HepG2 (cell line): ENCODE measurements around the gene TPP2. TPM values are rescaled to one million over a fixed set of nuclear protein-coding genes. Genes with fewer than 3 reads are reported as not detected.

Experiments
- KDM5B ChIP-seq: sonication (generic); formaldehyde crosslinking; IDR thresholded peaks from 2 replicates; pipeline ENCODE4 v1.4.0; 2020; ENCODE audit warnings: missing genetic modification reagents, mild to moderate bottlenecking, borderline replicate concordance
- MYC ChIP-seq: sonication (generic); formaldehyde crosslinking; IDR thresholded peaks from 2 replicates; pipeline ENCODE4 v1.9.0; 2021; ENCODE audit warnings: missing genetic modification reagents, borderline replicate concordance
- NR2C2 ChIP-seq: sonication (generic); formaldehyde crosslinking; IDR thresholded peaks from 2 replicates; pipeline ENCODE4 v1.4.0; 2020; ENCODE audit warnings: missing genetic modification reagents, mild to moderate bottlenecking, moderate library complexity, borderline replicate concordance
- SP2 ChIP-seq: sonication (generic); formaldehyde crosslinking; IDR thresholded peaks from 2 replicates; pipeline ENCODE4 v1.5.1; 2020; ENCODE audit warnings: mild to moderate bottlenecking, missing genetic modification reagents
- TBL1XR1 ChIP-seq: fragments of 150-350 bp; IDR thresholded peaks from 2 replicates; pipeline ENCODE4 v1.6.1; 2014; ENCODE audit warnings: borderline replicate concordance, low read length; ENCODE audit not compliant: partially characterized antibody
- ZNF501 ChIP-seq: sonication (generic); formaldehyde crosslinking; IDR thresholded peaks from 2 replicates; pipeline ENCODE4 v1.5.1; 2020; ENCODE audit warnings: mild to moderate bottlenecking, moderate library complexity, missing genetic modification reagents
- ZNF781 ChIP-seq: sonication (generic); formaldehyde crosslinking; IDR thresholded peaks from 2 replicates; pipeline ENCODE4 v1.5.1; 2020; ENCODE audit warnings: borderline replicate concordance, mild to moderate bottlenecking, missing genetic modification reagents; ENCODE audit errors: not compliant biosample characterization
- polyA plus RNA-seq, 8 experiments: library from polyadenylated mRNA; depleted of rRNA in 3 of 8; stranded (reverse) in 7 of 8; unstranded in 1 of 8; fragments of >200 nt; fragmentation: Illumina TruSeq in 4 of 8; extraction: Trizol in 4 of 8; gene quantifications; 2 replicates each; pipeline versions ENCODE4 v1.2.1 to v1.2.3, GENCODE V29; 2011 to 2016; ENCODE audit warnings: low read depth in 4 of 8, missing spikeins in 1 of 8, mixed read lengths in 1 of 8; ENCODE audit not compliant: insufficient read depth in 1 of 8
- total RNA-seq, 5 experiments: library from RNA; depleted of rRNA; stranded (reverse); fragments of >200 nt; fragmentation: Illumina TruSeq; extraction: Trizol; gene quantifications; 2 replicates each; pipeline ENCODE4 v1.2.3, GENCODE V29; 2016; ENCODE audit warnings: low read depth in 1 of 5
- TF ChIP-seq, protein P1 (sequence below): sonication (generic); formaldehyde crosslinking; IDR thresholded peaks from 2 replicates; pipeline ENCODE4 v1.4.0; 2020; ENCODE audit warnings: missing genetic modification reagents
- TF ChIP-seq, protein P2 (sequence below): sonication (generic); formaldehyde crosslinking; IDR thresholded peaks from 2 replicates; pipeline ENCODE4 v1.5.0; 2020; ENCODE audit warnings: missing genetic modification reagents
- TF ChIP-seq, protein P3 (sequence below): sonication (generic); formaldehyde crosslinking; IDR thresholded peaks from 2 replicates; pipeline ENCODE4 v1.4.0; 2020; ENCODE audit warnings: mild to moderate bottlenecking, missing genetic modification reagents
- TF ChIP-seq, protein P4 (sequence below): sonication (generic); formaldehyde crosslinking; IDR thresholded peaks from 2 replicates; pipeline ENCODE4 v1.4.0; 2020; ENCODE audit warnings: missing genetic modification reagents, mild to moderate bottlenecking, borderline replicate concordance
- TF ChIP-seq, protein P5 (sequence below): sonication (generic); formaldehyde crosslinking; IDR thresholded peaks from 2 replicates; pipeline ENCODE4 v1.4.0; 2020; ENCODE audit warnings: missing genetic modification reagents

TPP2 gene
- total and polyA plus RNA-seq, 2 of the 13 experiments (the other 11 are each of a cell fraction or from before 2014, with no cell fraction given) = 16.4 to 52.1 TPM

DNA sequence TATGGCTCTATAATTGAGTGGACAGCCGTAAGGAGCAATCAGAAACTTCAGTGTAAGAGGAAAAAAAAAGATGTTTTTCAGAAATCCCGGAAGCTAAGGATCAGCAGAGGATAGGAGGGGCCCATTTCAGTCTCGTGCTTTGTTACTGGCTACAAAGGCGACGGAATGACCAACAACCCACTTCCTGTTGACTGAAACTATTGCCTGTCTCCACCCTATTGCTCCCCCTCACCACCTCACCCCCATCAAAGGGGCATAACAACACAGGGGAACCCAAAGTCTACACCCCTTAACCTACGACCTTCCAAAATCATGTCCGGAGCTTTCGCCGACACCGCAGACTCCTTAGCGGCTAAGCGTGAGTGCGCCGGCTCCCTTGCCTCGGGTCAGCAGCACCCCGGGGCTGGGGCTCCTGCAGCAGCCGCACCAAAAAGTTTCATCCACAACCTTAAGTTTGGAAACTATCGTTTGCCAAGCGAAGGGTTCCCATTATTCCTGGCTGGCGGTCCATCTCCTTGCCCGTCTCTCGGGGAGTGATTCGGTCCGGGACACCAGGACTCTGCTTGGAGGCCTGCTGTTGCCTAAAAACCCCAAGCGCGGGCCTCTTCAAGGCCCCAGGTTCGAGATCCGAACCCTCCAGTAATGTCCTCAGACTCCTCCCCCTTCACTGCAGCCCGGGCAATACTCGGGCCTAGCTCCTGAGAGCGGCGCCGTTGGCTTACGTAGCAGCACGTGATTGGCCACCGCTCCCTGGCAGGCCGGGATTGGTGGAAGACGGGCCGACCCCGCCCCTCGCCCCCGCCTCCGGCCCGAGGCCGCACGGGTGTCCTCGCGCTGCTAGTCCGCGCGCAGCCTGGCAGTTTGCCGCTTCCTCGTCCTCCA, at the start of gene TPP2 (continued):
- TF ChIP-seq, protein P1, sequence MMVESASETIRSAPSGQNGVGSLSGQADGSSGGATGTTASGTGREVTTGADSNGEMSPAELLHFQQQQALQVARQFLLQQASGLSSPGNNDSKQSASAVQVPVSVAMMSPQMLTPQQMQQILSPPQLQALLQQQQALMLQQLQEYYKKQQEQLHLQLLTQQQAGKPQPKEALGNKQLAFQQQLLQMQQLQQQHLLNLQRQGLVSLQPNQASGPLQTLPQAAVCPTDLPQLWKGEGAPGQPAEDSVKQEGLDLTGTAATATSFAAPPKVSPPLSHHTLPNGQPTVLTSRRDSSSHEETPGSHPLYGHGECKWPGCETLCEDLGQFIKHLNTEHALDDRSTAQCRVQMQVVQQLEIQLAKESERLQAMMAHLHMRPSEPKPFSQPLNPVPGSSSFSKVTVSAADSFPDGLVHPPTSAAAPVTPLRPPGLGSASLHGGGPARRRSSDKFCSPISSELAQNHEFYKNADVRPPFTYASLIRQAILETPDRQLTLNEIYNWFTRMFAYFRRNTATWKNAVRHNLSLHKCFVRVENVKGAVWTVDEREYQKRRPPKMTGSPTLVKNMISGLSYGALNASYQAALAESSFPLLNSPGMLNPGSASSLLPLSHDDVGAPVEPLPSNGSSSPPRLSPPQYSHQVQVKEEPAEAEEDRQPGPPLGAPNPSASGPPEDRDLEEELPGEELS (CRISPR knock-in tag) = peak; percentile 72
- peak; percentile 86; the same call in 1 of the 2 replicates for TF ChIP-seq KDM5B
- TF ChIP-seq NR2C2 (CRISPR knock-in tag) = 0 out of 2 replicates have a peak, but pooled peaks have one; percentile 43
- peak; percentile 75 for TF ChIP-seq TBL1XR1
- peak; percentile 88 for TF ChIP-seq SP2
- TF ChIP-seq ZNF781 = peak; percentile 70
- TF ChIP-seq, protein P2, sequence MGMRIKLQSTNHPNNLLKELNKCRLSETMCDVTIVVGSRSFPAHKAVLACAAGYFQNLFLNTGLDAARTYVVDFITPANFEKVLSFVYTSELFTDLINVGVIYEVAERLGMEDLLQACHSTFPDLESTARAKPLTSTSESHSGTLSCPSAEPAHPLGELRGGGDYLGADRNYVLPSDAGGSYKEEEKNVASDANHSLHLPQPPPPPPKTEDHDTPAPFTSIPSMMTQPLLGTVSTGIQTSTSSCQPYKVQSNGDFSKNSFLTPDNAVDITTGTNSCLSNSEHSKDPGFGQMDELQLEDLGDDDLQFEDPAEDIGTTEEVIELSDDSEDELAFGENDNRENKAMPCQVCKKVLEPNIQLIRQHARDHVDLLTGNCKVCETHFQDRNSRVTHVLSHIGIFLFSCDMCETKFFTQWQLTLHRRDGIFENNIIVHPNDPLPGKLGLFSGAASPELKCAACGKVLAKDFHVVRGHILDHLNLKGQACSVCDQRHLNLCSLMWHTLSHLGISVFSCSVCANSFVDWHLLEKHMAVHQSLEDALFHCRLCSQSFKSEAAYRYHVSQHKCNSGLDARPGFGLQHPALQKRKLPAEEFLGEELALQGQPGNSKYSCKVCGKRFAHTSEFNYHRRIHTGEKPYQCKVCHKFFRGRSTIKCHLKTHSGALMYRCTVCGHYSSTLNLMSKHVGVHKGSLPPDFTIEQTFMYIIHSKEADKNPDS (CRISPR knock-in tag) = no peak
- TF ChIP-seq, protein P3, sequence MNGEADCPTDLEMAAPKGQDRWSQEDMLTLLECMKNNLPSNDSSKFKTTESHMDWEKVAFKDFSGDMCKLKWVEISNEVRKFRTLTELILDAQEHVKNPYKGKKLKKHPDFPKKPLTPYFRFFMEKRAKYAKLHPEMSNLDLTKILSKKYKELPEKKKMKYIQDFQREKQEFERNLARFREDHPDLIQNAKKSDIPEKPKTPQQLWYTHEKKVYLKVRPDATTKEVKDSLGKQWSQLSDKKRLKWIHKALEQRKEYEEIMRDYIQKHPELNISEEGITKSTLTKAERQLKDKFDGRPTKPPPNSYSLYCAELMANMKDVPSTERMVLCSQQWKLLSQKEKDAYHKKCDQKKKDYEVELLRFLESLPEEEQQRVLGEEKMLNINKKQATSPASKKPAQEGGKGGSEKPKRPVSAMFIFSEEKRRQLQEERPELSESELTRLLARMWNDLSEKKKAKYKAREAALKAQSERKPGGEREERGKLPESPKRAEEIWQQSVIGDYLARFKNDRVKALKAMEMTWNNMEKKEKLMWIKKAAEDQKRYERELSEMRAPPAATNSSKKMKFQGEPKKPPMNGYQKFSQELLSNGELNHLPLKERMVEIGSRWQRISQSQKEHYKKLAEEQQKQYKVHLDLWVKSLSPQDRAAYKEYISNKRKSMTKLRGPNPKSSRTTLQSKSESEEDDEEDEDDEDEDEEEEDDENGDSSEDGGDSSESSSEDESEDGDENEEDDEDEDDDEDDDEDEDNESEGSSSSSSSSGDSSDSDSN = 0 out of 2 replicates have a peak, but pooled peaks have one; percentile 74
- TF ChIP-seq, protein P4, sequence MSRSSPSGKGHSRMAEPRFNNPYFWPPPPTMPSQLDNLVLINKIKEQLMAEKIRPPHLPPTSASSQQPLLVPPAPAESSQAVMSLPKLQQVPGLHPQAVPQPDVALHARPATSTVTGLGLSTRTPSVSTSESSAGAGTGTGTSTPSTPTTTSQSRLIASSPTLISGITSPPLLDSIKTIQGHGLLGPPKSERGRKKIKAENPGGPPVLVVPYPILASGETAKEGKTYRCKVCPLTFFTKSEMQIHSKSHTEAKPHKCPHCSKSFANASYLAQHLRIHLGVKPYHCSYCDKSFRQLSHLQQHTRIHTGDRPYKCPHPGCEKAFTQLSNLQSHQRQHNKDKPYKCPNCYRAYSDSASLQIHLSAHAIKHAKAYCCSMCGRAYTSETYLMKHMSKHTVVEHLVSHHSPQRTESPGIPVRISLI (CRISPR knock-in tag) = peak; percentile 56; the same call in 1 of the 2 replicates
- peak; percentile 73; the same call in 1 of the 2 replicates for TF ChIP-seq MYC (CRISPR knock-in tag)
- peak; percentile 50 for TF ChIP-seq ZNF501 (CRISPR knock-in tag)
- TF ChIP-seq, protein P5, sequence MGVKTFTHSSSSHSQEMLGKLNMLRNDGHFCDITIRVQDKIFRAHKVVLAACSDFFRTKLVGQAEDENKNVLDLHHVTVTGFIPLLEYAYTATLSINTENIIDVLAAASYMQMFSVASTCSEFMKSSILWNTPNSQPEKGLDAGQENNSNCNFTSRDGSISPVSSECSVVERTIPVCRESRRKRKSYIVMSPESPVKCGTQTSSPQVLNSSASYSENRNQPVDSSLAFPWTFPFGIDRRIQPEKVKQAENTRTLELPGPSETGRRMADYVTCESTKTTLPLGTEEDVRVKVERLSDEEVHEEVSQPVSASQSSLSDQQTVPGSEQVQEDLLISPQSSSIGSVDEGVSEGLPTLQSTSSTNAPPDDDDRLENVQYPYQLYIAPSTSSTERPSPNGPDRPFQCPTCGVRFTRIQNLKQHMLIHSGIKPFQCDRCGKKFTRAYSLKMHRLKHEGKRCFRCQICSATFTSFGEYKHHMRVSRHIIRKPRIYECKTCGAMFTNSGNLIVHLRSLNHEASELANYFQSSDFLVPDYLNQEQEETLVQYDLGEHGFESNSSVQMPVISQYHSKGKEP (CRISPR knock-in tag) = no peak
